ENCODE measurements around the gene PRAMEF20.
"Not testable (repeated sequence)": the region's sequence is repeated elsewhere in the genome, so short reads cannot be mapped to it uniquely, and the experiment has no call there.

Gene PRAMEF20

GRCh38 chr1:13410150-13410549, at the start of gene PRAMEF20:
PRAMEF20 (plus strand) TSS chr1:13410450; CDS start chr1:13416355, 5,905 bp downstream.
- not testable (repeated sequence) for DNase-seq

GRCh38 chr1:13362364-13362763, 47.9 kb upstream of the PRAMEF20 start:
- DNase-seq: not testable (repeated sequence)

- DNase-seq: not testable (repeated sequence)
Observed at GRCh38 chr1:13364928-13365327, 45.3 kb upstream of the PRAMEF20 start.

- DNase-seq: not testable (repeated sequence)
Observed at GRCh38 chr1:13366536-13366935, 43.7 kb upstream of the PRAMEF20 start.

GRCh38 chr1:13368544-13368943, 41.7 kb upstream of the PRAMEF20 start:
- not testable (repeated sequence) for DNase-seq

- not testable (repeated sequence) for DNase-seq
Observed at GRCh38 chr1:13378983-13379382, 31.3 kb upstream of the PRAMEF20 start.

- DNase-seq: not testable (repeated sequence)
Observed at GRCh38 chr1:13380380-13380779, 29.9 kb upstream of the PRAMEF20 start.

GRCh38 chr1:13389332-13389731, 20.9 kb upstream of the PRAMEF20 start, which contains the start of gene PRAMEF17:
PRAMEF17 (plus strand) TSS chr1:13389632; CDS start chr1:13389658, 26 bp downstream.
- not testable (repeated sequence) for DNase-seq

- DNase-seq: not testable (repeated sequence)
Observed at GRCh38 chr1:13393004-13393403, 17.2 kb upstream of the PRAMEF20 start.

- not testable (repeated sequence) for DNase-seq
Observed at GRCh38 chr1:13394761-13395160, 15.5 kb upstream of the PRAMEF20 start.

- not testable (repeated sequence) for DNase-seq
Observed at GRCh38 chr1:13395311-13395710, 14.9 kb upstream of the PRAMEF20 start.

GRCh38 chr1:13407811-13408210, 2.4 kb upstream of the PRAMEF20 start:
- DNase-seq: no peak

- no peak for DNase-seq
Observed at GRCh38 chr1:13430495-13430894, 20.2 kb downstream of the PRAMEF20 start.

GRCh38 chr1:13432251-13432650, 22.0 kb downstream of the PRAMEF20 start:
- no peak for DNase-seq

GRCh38 chr1:13433694-13434358, 23.6 kb downstream of the PRAMEF20 start:
- not testable (repeated sequence) for DNase-seq

GRCh38 chr1:13435458-13435857, 25.2 kb downstream of the PRAMEF20 start:
- no peak for DNase-seq

GRCh38 chr1:13439104-13439783, 29.0 kb downstream of the PRAMEF20 start:
- DNase-seq: not testable (repeated sequence)

GRCh38 chr1:13443335-13443979, 33.2 kb downstream of the PRAMEF20 start:
- DNase-seq: no peak

- DNase-seq: no peak
Observed at GRCh38 chr1:13450204-13450603, 40.0 kb downstream of the PRAMEF20 start.

- DNase-seq: no peak
Observed at GRCh38 chr1:13451399-13451965, 41.2 kb downstream of the PRAMEF20 start.

- no peak for DNase-seq
Observed at GRCh38 chr1:13456904-13457532, 46.8 kb downstream of the PRAMEF20 start.

GRCh38 chr1:13461977-13462376, 51.7 kb downstream of the PRAMEF20 start:
- DNase-seq: no peak

GRCh38 chr1:13462682-13463081, 52.4 kb downstream of the PRAMEF20 start:
- no peak for DNase-seq

Measured in NCI-H2107 (cell line).